Activated T-cell treated with anti-CD3 and anti-CD28 coated beads, Interleukin-2, amount 50 U/mL, for 24 hours (primary cell): Measurements from ENCODE around the gene CDC42BPB.
"Not testable (repeated sequence)": the region's sequence is repeated elsewhere in the genome, so short reads cannot be mapped to it uniquely, and the experiment has no call there.

ENCODE experiments used
- DNase-seq: peaks from one replicate; pipeline ENCODE4 v3.0.0-alpha.2; 2020
- H3K27ac Mint-ChIP-seq: 2 replicates; pipeline ENCODE4 v1.8.0; 2020; ENCODE audit warnings: mild to moderate bottlenecking, mixed read lengths
- H3K27me3 Mint-ChIP-seq: 2 replicates; pipeline ENCODE4 v1.8.0; 2020; ENCODE audit warnings: mixed read lengths
- H3K36me3 Mint-ChIP-seq: 2 replicates; pipeline ENCODE4 v1.8.0; 2020; ENCODE audit warnings: low read depth, mixed read lengths
- H3K4me1 Mint-ChIP-seq: 2 replicates; pipeline ENCODE4 v1.8.0; 2020; ENCODE audit warnings: low read depth, mixed read lengths
- H3K4me3 Mint-ChIP-seq: 2 replicates; pipeline ENCODE4 v1.8.0; 2020; ENCODE audit warnings: mild to moderate bottlenecking, moderate library complexity, mixed read lengths
- H3K9me3 Mint-ChIP-seq: 2 replicates; pipeline ENCODE4 v1.8.0; 2020; ENCODE audit warnings: mixed read lengths

The CDC42BPB gene

GRCh38 chr14:103026988-103027387 is 30.4 kb downstream of the CDC42BPB start:
- Mint-ChIP-seq H3K27me3 (peaks cover 16% of the 10 kb centered on the region), H3K9me3 (no peaks in the 10 kb centered on the region), H3K4me1 (no peaks in the 10 kb centered on the region), H3K36me3 (no peaks in the 10 kb centered on the region), H3K27ac (no peak overlapping the region), H3K4me3 (no peak overlapping the region)
- DNase-seq = no peak

DNA sequence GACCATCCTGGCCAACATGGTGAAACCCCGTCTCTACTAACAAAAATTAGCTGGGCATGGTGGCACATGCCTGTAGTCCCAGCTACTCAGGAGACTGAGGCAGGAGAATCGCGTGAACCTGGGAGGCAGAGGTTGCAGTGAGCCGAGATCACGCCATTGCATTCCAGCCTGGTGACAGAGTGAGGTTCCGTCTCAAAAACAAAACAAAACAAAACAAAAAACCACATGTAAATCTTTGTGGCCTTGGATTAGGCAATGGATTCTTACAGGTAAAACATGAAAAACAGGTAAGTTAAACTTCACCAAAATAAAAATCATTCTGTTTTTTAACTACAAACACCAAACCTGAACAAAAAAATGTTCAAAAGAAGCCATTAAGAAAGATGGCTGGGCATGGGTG is 31.2 kb downstream of the CDC42BPB start:
- not testable (repeated sequence) for H3K36me3 Mint-ChIP-seq, H3K4me1 Mint-ChIP-seq, H3K9me3 Mint-ChIP-seq, H3K4me3 Mint-ChIP-seq, DNase-seq, H3K27ac Mint-ChIP-seq
- H3K27me3 Mint-ChIP-seq = peaks cover 22% of the 10 kb centered on the region

DNA sequence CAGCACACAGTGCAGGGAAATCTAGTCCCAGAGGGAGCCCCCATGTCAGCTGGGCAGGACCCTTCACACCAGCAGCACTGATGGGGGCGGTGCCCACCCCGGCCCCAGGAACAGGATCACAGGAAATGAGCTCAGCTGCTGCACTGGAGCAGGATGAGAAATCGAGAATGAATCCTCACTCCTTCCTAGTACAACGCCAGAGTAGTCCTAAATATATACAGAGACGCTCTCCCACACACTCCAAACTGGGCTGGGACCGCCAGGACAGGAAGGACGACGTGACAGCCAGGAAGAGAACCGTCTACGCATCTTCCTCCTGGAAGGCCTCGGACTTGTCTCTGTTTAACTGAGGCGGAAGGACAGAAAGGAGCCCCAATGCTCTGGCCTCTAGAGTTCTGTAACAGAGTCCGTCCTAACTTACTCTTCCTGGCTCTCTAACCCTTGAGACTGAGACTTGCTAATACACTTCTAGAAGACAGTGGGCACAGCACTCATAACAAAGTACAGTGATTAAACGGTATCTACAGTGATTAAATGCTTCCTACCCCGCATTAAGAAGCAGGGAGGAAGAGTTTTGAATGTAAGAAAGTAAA is 33.4 kb downstream of the CDC42BPB start:
- H3K36me3 Mint-ChIP-seq = no peaks in the 10 kb centered on the region

DNA sequence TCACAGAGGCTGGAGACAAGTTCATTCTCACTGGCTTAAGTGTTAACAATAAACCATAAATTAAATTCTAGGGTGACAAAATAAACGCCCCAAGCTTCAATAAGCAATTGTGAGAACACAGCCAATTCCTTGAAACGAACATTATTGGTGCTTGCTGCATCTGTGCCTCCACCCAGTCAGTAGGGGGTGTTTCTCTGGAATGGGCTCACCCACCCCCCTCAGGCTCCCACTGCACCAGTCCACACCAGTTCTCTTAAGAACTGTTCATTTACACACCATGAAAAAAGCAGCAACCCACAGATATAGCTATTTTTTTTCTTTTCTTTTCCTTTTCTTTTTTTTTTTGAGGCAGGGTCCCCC is 34.7 kb downstream of the CDC42BPB start:
- H3K36me3 Mint-ChIP-seq = no peaks in the 10 kb centered on the region
- H3K4me3 Mint-ChIP-seq = no peak overlapping the region
- no peak overlapping the region for H3K27ac Mint-ChIP-seq

More for the DNA sequence above, 33.4 kb downstream of the CDC42BPB start:
- no peak overlapping the region for H3K4me3 Mint-ChIP-seq
- H3K27ac Mint-ChIP-seq = no peak overlapping the region
- H3K27me3 Mint-ChIP-seq = peaks cover 22% of the 10 kb centered on the region
- H3K9me3 Mint-ChIP-seq = no peaks in the 10 kb centered on the region
- no peaks in the 10 kb centered on the region for H3K4me1 Mint-ChIP-seq
- DNase-seq = no peak

GRCh38 chr14:103022002-103022684 is 35.2 kb downstream of the CDC42BPB start:
- H3K27me3 Mint-ChIP-seq = peaks cover 22% of the 10 kb centered on the region
- H3K9me3 Mint-ChIP-seq = no peaks in the 10 kb centered on the region
- no peak for DNase-seq
- no peak overlapping the region for H3K4me3 Mint-ChIP-seq
- H3K27ac Mint-ChIP-seq = no peak overlapping the region
- H3K36me3 Mint-ChIP-seq = no peaks in the 10 kb centered on the region
- H3K4me1 Mint-ChIP-seq = no peaks in the 10 kb centered on the region

More for the DNA sequence above, 34.7 kb downstream of the CDC42BPB start:
- DNase-seq = no peak
- H3K4me1 Mint-ChIP-seq = no peaks in the 10 kb centered on the region
- H3K27me3 Mint-ChIP-seq = peaks cover 22% of the 10 kb centered on the region
- H3K9me3 Mint-ChIP-seq = no peaks in the 10 kb centered on the region

GRCh38 chr14:103021684-103022001 is 35.7 kb downstream of the CDC42BPB start:
- H3K4me3 Mint-ChIP-seq = no peak overlapping the region
- no peaks in the 10 kb centered on the region for H3K4me1 Mint-ChIP-seq
- H3K27me3 Mint-ChIP-seq = peaks cover 20% of the 10 kb centered on the region
- no peak for DNase-seq
- no peaks in the 10 kb centered on the region for H3K9me3 Mint-ChIP-seq
- H3K27ac Mint-ChIP-seq = no peak overlapping the region
- no peaks in the 10 kb centered on the region for H3K36me3 Mint-ChIP-seq

DNA sequence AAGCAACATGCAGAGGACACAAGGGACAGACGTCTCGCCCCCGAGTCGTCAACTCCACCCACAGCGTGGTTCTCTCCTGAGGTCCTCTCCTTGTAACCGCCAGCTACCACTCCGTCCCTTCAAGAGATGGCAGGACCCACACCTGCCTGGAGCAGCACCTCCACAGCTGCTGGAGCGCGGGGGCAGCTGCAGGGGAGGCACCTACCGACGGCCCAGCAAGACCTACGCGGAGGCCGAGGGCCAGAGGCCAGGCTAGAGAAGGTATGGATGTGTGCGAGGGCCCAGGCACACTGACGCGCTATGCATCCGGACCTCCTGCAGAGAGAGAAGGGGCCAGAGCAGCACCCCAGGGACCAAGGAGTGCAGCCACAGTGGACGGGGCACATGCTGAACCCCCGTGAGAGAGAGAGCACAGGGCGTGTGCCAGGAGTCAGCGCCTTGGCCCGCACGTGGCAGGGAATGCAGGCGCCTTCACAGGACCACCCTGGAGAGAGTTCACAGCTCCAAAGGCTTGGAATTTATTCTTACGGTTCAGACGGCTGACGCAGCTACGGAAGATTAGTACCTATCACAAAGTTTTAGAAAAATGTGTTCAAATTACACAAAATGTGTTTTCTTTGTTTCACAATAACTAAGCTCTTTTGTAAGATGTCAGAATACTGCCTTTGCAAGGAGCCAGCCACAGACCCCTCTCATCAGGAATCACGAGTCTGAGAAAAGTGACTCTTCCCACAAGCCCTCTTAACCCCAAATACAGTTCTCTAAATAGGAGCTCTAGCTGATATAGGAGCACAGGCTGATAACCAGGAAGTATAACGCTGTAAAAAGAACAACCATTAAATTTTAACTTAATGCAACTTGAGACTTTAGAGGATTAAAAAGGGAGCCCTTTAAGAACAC is 36.8 kb downstream of the CDC42BPB start:
- DNase-seq = no peak
- peaks cover 18% of the 10 kb centered on the region for H3K27me3 Mint-ChIP-seq
- no peak overlapping the region for H3K4me3 Mint-ChIP-seq
- H3K27ac Mint-ChIP-seq = no peak overlapping the region
- H3K36me3 Mint-ChIP-seq = no peaks in the 10 kb centered on the region
- no peaks in the 10 kb centered on the region for H3K9me3 Mint-ChIP-seq
- no peaks in the 10 kb centered on the region for H3K4me1 Mint-ChIP-seq

DNA sequence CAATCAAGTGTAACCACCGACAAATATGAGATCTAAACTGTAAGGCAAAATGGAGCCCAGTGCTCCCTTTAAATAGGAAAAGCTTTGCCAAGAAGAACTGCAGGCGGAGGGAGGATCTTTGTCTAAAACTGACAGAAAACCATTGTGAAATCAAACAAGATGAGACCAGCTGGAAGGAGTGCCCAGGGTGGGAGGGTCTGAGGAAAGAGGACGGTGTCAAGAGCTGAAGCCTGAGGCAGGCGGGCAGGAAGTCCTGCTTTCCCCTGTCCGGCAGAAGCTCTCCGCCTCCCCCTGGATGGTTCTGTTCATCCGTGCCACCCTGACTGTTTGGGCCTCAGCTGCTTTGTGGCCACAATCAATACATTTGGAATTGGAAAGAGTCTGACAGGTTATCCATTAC is 37.5 kb downstream of the CDC42BPB start:
- Mint-ChIP-seq H3K4me1 (peaks cover 4% of the 10 kb centered on the region), H3K27ac (no peak overlapping the region), H3K9me3 (no peaks in the 10 kb centered on the region), H3K27me3 (peaks cover 14% of the 10 kb centered on the region), H3K36me3 (no peaks in the 10 kb centered on the region), H3K4me3 (no peak overlapping the region)
- no peak for DNase-seq

- no peak overlapping the region for H3K4me3 Mint-ChIP-seq
- no peak overlapping the region for H3K27ac Mint-ChIP-seq
- H3K9me3 Mint-ChIP-seq = no peaks in the 10 kb centered on the region
- peaks cover 14% of the 10 kb centered on the region for H3K27me3 Mint-ChIP-seq
- H3K4me1 Mint-ChIP-seq = peaks cover 7% of the 10 kb centered on the region
- no peaks in the 10 kb centered on the region for H3K36me3 Mint-ChIP-seq
- no peak for DNase-seq
Observed at GRCh38 chr14:103019236-103019635, 38.1 kb downstream of the CDC42BPB start.

DNA sequence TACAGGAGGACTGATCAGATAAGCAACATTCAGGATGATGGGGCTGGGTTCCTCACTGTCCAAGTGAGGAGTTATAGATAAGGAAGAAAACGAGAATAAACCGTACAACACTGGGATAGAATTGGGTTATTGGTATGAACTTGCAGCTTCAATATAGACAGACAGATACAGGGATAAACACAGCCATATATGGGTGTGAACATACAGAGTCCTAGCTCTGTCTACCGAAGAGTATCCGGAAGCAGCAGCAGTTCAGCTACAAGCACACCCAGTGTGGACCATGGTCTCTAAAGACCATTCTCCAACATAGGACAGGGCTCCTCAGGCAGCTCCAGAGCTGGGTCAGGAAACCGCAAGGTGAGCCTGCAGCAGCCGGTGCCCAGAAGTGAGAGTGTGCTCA is 40.8 kb downstream of the CDC42BPB start:
- no peaks in the 10 kb centered on the region for H3K9me3 Mint-ChIP-seq

DNA sequence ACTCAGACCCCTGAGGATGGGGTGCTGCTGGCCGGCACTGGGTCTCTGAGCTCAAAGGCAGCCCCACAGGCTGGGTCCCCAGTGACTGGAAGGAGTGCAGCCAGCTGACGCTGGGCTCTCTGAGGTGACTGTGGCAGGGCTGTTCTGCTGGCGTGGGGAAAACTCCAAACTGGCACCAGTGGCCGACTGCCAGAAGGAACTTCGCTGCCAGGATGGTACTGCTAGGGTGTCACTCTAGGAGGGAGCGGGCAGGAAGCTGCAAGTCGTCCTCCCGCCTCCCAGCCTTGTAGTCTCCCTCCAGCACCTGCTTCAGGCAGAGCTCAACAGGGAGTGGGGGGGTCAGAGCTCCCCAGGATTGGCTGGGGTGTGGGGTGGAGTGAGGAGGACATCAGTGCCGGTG is 41.3 kb downstream of the CDC42BPB start:
- peaks cover 7% of the 10 kb centered on the region for H3K4me1 Mint-ChIP-seq
- no peaks in the 10 kb centered on the region for H3K9me3 Mint-ChIP-seq
- H3K27ac Mint-ChIP-seq = no peak overlapping the region
- H3K4me3 Mint-ChIP-seq = no peak overlapping the region
- no peak for DNase-seq
- H3K36me3 Mint-ChIP-seq = no peaks in the 10 kb centered on the region
- no peaks in the 10 kb centered on the region for H3K27me3 Mint-ChIP-seq

More for the DNA sequence above, 40.8 kb downstream of the CDC42BPB start:
- no peak for DNase-seq
- Mint-ChIP-seq H3K27me3 (peaks cover 2% of the 10 kb centered on the region), H3K4me1 (peaks cover 7% of the 10 kb centered on the region), H3K36me3 (no peaks in the 10 kb centered on the region), H3K27ac (no peak overlapping the region), H3K4me3 (no peak overlapping the region)

DNA sequence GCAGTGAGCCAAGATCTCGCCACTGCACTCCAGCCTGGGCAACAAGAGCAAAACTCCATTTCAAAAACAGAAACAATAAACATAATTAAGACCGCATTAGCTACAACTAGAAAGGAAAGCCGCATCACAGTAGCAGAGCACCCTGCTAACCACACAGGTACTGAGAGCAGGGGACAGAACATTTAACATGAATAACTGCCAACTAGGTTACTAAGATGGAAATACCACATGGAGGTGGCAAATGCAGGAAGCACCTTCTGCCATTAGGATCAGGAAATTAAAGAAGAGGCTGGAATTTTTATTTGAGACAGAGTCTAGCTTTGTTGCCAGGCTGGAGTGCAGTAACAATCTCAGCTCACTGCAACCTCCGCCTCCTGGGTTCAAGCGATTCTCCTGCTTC is 41.9 kb downstream of the CDC42BPB start:
- DNase-seq = no peak
- no peaks in the 10 kb centered on the region for H3K36me3 Mint-ChIP-seq
- H3K4me3 Mint-ChIP-seq = no peak overlapping the region
- no peaks in the 10 kb centered on the region for H3K27me3 Mint-ChIP-seq
- peaks cover 7% of the 10 kb centered on the region for H3K4me1 Mint-ChIP-seq
- no peaks in the 10 kb centered on the region for H3K9me3 Mint-ChIP-seq
- no peak overlapping the region for H3K27ac Mint-ChIP-seq

- Mint-ChIP-seq H3K27me3 (no peaks in the 10 kb centered on the region), H3K4me3 (no peak overlapping the region), H3K27ac (peak overlapping the region; percentile 23), H3K36me3 (no peaks in the 10 kb centered on the region), H3K9me3 (no peaks in the 10 kb centered on the region), H3K4me1 (peaks cover 7% of the 10 kb centered on the region)
- DNase-seq = no peak
Observed at GRCh38 chr14:103014466-103015228, 42.7 kb downstream of the CDC42BPB start.

- Mint-ChIP-seq H3K9me3 (no peaks in the 10 kb centered on the region), H3K27me3 (no peaks in the 10 kb centered on the region), H3K4me1 (peaks cover 7% of the 10 kb centered on the region)
Observed at GRCh38 chr14:103013028-103013427, 44.3 kb downstream of the CDC42BPB start.

More at GRCh38 chr14:103013028-103013427, 44.3 kb downstream of the CDC42BPB start:
- Mint-ChIP-seq H3K4me3 (no peak overlapping the region), H3K27ac (no peak overlapping the region), H3K36me3 (no peaks in the 10 kb centered on the region)
- DNase-seq = no peak
